GM21447 (cell line): ENCODE data around the gene PTPRK.

Source experiments
- ATAC-seq: cut with Tn5 transposase; IDR thresholded peaks from one replicate; pipeline ENCODE4 v1.9.1; 2021; ENCODE audit not compliant: unreplicated experiment

The PTPRK gene

DNA sequence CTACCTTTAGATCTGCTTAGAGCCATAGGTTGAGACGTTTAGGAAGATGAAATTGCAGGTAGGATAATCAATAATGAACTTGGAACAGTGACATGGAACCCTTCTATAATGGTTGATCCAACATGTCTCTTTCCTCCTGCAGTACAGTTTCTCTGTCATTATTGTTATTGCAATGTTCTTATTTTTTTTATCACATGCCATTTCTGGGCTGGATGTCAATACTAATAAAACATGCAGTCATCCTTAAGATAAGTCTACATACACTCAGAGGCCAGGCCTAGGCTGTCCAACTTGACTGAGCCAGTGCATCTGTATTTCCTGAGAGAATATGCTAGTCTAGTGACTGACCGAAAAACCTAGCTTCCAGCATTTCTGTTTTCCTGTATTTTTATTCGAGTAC is 544.3 kb downstream of the PTPRK start:
- no peak for ATAC-seq

DNA sequence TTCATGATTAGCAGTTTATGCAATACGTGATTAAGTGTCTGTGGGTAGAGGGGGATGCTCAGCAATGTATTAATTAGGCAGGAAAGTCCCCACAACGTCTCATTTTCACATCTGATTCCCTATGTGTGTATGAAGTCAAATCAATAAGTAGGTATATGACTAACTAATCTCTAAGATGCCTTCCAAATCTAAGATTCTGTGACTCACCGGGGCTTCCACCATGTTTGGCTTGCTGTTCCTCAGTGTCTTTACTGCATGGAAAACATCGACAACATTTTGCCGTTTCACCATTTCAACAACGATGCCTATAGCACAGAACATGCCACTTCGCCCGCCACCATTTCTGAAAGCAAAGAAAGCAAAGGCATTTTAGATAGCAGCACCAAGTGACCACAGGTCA is 547.6 kb downstream of the PTPRK start:
- ATAC-seq, result no peak

DNA sequence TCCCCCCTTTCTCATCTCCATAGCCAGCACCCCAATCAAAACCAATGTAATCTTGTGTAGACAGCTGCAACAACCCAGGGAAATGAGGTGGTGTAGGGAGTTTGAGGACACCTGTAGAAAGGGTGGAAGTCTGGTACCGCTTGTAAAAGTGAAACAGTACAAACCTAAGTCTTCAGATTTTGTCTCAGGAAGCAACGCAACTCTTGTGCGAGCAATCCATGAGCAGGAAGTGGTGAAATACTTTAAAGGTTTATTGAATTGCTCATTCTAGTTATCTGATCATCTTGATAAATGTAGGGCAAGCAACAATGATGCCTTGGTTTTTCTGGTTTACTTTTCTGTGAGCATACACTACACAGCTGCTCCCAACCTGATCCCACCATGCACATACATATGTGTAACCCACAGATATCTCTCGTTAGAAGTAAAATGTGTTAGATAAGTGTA is 548.4 kb downstream of the PTPRK start:
- ATAC-seq, result no peak

GRCh38 chr6:127971386-127971785 is 549.0 kb downstream of the PTPRK start:
- no peak for ATAC-seq

GRCh38 chr6:127969701-127970100 is 550.7 kb downstream of the PTPRK start:
- no peak for ATAC-seq

DNA sequence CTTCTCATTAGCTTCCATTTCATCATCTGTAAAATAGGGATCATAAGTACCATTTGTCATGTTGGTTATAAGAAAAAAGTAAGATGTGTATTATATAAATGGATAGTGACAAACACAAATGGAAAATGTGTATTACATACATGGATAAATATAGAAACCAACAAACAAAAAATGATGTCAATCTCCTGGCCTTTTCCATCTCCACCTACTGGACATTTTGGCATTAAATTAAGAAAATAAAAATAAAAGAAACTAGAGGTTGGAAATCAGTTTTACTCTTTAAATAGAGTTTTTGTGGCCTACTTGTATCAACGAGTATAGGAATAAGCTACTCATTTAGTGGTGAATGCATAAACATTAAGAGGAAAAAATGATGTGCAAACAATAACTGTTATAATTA is 552.0 kb downstream of the PTPRK start:
- ATAC-seq, result no peak

GRCh38 chr6:127967708-127968107 is 552.7 kb downstream of the PTPRK start:
- ATAC-seq, result no peak

DNA sequence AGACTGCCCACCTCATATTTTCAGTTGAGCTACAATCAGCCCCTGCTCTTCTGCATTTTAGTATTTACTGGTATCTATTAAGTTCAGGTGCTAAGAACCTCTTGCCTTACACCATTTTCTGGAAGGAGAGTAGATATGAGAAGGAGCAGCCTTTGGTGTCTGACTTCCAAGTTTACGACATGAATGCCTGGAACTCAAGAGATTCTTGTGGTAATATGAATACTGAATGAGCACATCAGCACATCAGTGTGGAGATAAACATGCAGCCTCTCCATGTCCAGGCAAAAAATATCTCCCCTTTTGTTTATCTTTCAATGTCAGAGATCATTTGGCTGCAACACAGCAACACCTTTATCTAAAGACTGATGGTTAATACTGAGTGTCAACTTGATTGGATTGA is 553.8 kb downstream of the PTPRK start:
- ATAC-seq, result no peak

GRCh38 chr6:127963495-127963894 is 556.9 kb downstream of the PTPRK start:
- no peak for ATAC-seq

GRCh38 chr6:127959869-127960268 is 560.5 kb downstream of the PTPRK start:
- no peak for ATAC-seq

DNA sequence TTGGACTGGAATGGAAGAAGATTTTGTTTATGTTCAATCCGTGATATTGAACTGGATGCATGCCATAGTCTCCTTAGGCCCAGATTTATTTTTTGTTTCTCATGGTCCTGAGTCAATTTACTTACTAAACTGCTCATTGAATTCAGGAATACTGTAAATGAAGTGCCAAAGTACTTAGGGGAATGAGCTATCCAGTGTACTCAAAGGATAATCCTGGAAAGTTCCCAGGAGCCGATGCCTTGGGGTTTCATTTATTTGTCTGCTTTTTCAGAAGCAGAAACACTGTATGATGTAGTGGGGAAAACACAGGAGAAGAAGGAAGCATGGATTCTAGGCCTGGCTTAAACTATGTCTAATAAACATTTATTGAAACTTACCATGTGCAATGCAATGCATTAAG is 563.4 kb downstream of the PTPRK start:
- no peak for ATAC-seq

DNA sequence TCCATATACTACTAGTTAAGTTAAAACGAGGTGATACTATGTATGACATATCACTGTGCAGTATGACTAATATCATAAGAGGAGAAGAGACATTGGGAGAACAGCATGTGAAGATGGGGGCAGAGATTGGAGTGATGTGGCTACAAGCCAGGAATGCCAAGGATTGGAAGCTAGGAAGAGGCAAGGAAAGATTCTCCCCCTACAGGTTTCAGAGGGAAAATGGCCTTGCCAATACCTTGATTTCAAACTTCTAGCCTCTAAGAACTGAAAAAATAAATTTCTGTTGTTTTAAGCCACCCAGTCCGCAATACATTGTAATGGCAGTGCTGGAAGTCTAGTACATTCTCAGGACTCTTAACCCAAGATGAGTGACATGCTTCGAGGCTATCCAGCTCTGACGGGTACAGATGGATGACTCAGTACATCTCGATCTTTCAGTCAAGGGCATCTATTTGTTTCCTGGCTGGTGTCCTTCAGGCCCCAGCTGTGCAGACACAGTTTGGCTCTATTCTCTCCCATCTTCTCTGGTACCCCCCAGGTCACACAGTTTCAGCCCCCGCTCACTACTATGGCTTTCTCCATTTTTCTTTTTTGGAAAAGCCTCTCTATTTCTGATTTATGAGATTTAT is 564.0 kb downstream of the PTPRK start:
- no peak for ATAC-seq

DNA sequence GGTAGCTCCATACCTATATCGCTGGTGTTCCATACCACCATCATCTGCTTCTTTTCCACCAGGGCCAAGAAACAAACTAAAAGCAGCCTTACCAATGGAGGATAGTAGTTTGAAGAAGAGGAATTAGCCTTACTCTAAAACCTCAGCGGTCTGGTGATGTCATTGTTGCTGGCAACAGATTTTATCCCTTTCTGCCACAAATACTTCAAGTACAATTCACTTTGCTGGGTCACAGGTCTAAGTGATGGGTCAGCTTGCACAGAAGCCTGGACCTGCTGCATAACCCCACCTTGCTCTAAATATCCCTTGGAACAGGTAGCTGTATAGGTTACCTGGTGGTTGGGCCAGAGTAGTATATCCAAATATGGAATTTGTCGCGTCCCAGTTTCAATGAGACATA is 566.3 kb downstream of the PTPRK start:
- ATAC-seq, result no peak

DNA sequence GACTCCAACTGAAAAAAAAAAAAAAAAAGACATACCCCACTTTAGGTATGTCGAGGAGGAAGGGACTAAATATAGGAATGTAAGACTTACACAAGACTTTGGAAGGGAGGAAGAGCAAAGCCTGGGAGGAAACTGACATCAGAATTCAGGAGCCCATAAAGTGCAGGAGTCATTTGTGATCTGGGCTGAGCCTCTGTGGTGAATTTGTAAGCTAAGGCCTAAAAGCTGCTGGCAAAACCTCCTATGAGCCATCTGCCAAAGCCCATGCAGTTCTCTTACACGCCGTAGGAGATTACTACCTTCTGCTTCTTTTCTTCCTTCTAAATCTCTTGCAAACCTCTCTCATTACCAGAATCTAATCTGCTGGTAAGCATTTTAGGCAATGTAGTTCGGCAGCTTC is 567.6 kb downstream of the PTPRK start:
- no peak for ATAC-seq

GRCh38 chr6:127952176-127952575 is 568.2 kb downstream of the PTPRK start:
- no peak for ATAC-seq

- ATAC-seq, result peak; percentile 82
Observed at GRCh38 chr6:127951172-127951917, 569.1 kb downstream of the PTPRK start.

GRCh38 chr6:127950566-127951145 is 569.7 kb downstream of the PTPRK start:
- ATAC-seq, result peak; percentile 43

DNA sequence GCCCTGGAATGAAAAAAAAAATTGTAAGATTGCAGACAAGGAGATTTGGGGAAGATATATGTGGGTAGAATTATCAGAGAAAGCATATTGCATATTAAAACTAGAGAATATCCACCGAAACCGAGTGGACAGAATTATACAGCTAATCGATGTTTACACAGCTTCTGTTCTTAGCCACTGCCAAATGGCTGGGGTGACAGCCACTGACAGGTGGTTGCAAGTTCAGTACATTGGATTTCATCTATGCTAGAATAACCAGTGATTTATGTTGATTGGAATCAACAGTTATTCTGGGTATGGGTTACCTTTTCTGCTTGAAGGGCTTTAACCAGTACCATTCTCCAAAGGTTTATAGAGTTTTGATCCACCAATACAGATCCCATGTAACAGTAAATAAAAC is 571.1 kb downstream of the PTPRK start:
- no peak for ATAC-seq

GRCh38 chr6:127946388-127946787 is 574.0 kb downstream of the PTPRK start:
- no peak for ATAC-seq

GRCh38 chr6:127945434-127946097 is 574.8 kb downstream of the PTPRK start:
- no peak for ATAC-seq

DNA sequence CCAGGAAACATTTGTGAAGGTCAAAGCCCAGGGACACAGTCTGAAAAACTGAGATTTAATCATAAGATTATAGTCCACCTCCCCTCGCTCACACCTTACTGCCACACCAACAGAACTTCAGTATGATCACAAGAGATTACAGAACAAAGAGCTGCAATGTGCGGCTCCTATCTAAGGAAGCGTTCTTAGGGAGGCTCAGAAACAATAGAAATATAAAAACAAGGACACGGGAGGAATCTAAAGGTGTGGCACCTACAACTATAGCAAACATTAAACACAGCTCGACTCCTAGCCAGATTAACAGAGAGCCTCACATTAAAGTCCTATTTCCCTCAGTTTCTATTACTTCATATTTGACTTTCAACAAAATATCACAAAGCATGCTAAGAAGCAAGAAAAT is 579.2 kb downstream of the PTPRK start:
- no peak for ATAC-seq
